ENCODE measurements around the gene GOLGA2. TPM values are rescaled to one million over a fixed set of nuclear protein-coding genes. Genes with fewer than 3 reads are reported as not detected.

GOLGA2 gene
- total RNA-seq, result 100 to 1,000 TPM; 100 to 137 TPM
- polyA plus RNA-seq, result 10 to 100 TPM; 56.0 to 79.4 TPM
- long read RNA-seq, donor 1, partial matches to known transcripts, result 7 of 10 reads
- long read RNA-seq, donor 1, other reads (novel, unspliced or antisense), result 0 of 10 reads
- long read RNA-seq, donor 2, partial matches to known transcripts, result 0 of 1 reads
- long read RNA-seq, donor 2, other reads (novel, unspliced or antisense), result 0 of 1 reads
- long read RNA-seq, donor 3, partial matches to known transcripts, result 5 of 6 reads
- long read RNA-seq, donor 3, other reads (novel, unspliced or antisense), result 0 of 6 reads
- long read RNA-seq, donor 4, partial matches to known transcripts, result 0 of 4 reads
- long read RNA-seq, donor 4, other reads (novel, unspliced or antisense), result 0 of 4 reads
- long read RNA-seq, donor 5, full-length matches to known transcripts, result 4 of 55 reads
- long read RNA-seq, donor 5, partial matches to known transcripts, result 35 of 55 reads
- long read RNA-seq, donor 5, other reads (novel, unspliced or antisense), result 16 of 55 reads

GRCh38 chr9:128275198-128276007 lies at the start of gene GOLGA2:
GOLGA2 (minus strand) TSS chr9:128276007; CDS start chr9:128275976, 31 bp downstream.
- ATAC-seq (ENCODE audit: insufficient read depth, low FRiP score), result peak; percentile 60
- Histone ChIP-seq H3K9ac (ENCODE audit: insufficient read depth in 1 of 2, low read length in 2 of 2) (peak within 1 kb of the TSS; percentile 87 to 90), H3K27me3 (ENCODE audit: control insufficient read depth in 3 of 3, insufficient read depth in 3 of 3, low read length in 2 of 3) (no peaks in the 10 kb centered on the region), H3K4me1 (ENCODE audit: control insufficient read depth in 5 of 5, insufficient read depth in 5 of 5, low read length in 5 of 5) (peaks cover 0 to 24% (median 10%) of the 10 kb centered on the region in 5 donors), H3K36me3 (ENCODE audit: control insufficient read depth in 4 of 4, insufficient read depth in 4 of 4, low read length in 4 of 4) (peaks cover 0 to 17% (median 16%) of the 10 kb centered on the region in 4 donors), H3K9me3 (ENCODE audit: control insufficient read depth in 4 of 4, insufficient read depth in 3 of 4, low read length in 3 of 4) (no peaks in the 10 kb centered on the region), H3K4me3 (peak within 1 kb of the TSS; percentile 84), H3K27ac (ENCODE audit: low read depth in 1 of 2, low read length in 1 of 2) (peak within 1 kb of the TSS; percentile 79 to 84)
- DNase-seq, result peak; percentile 66 to 71 (median 68)
- TF ChIP-seq CTCF (IDR thresholded peaks at IDR 0.05; ENCODE audit: control extremely low read depth, extremely low read depth), result no peak
- WGBS, 2 donors, result 1% methylated on average over 48 to 57 of the region's 57 CpGs

GRCh38 chr9:128324401-128324800 lies 48.6 kb upstream of the GOLGA2 start:
- ATAC-seq (ENCODE audit: insufficient read depth, low FRiP score) (no peak), DNase-seq (no peak)
- Histone ChIP-seq H3K9me3 (ENCODE audit: control insufficient read depth in 4 of 4, insufficient read depth in 3 of 4, low read length in 3 of 4) (no peaks in the 10 kb centered on the region), H3K4me3 (no peak overlapping the region), H3K36me3 (ENCODE audit: control insufficient read depth in 4 of 4, insufficient read depth in 4 of 4, low read length in 4 of 4) (peaks cover 3 to 23% (median 17%) of the 10 kb centered on the region in 4 donors), H3K27me3 (ENCODE audit: control insufficient read depth in 3 of 3, insufficient read depth in 3 of 3, low read length in 2 of 3) (no peaks in the 10 kb centered on the region), H3K4me1 (ENCODE audit: control insufficient read depth in 5 of 5, insufficient read depth in 5 of 5, low read length in 5 of 5) (peaks cover 0 to 16% (median 7%) of the 10 kb centered on the region in 5 donors), H3K9ac (ENCODE audit: insufficient read depth in 1 of 2, low read length in 2 of 2) (no peak overlapping the region), H3K27ac (ENCODE audit: low read depth in 1 of 2, low read length in 1 of 2) (no peak overlapping the region)
- TF ChIP-seq CTCF (IDR thresholded peaks at IDR 0.05; ENCODE audit: control extremely low read depth, extremely low read depth), result no peak
- WGBS, 2 donors, result 95 to 96% methylated on average over 1 of the region's 1 CpG

GRCh38 chr9:128323791-128324190 lies 48.0 kb upstream of the GOLGA2 start:
- Histone ChIP-seq H3K9me3 (ENCODE audit: control insufficient read depth in 4 of 4, insufficient read depth in 3 of 4, low read length in 3 of 4) (no peaks in the 10 kb centered on the region), H3K27me3 (ENCODE audit: control insufficient read depth in 3 of 3, insufficient read depth in 3 of 3, low read length in 2 of 3) (no peaks in the 10 kb centered on the region), H3K4me1 (ENCODE audit: control insufficient read depth in 5 of 5, insufficient read depth in 5 of 5, low read length in 5 of 5) (peaks cover 0 to 16% (median 7%) of the 10 kb centered on the region in 5 donors), H3K9ac (ENCODE audit: insufficient read depth in 1 of 2, low read length in 2 of 2) (peak overlapping the region in 1 of 2 donors; percentile 32), H3K36me3 (ENCODE audit: control insufficient read depth in 4 of 4, insufficient read depth in 4 of 4, low read length in 4 of 4) (peaks cover 3 to 25% (median 16%) of the 10 kb centered on the region in 4 donors), H3K4me3 (no peak overlapping the region), H3K27ac (ENCODE audit: low read depth in 1 of 2, low read length in 1 of 2) (no peak overlapping the region)
- no peak for TF ChIP-seq CTCF (IDR thresholded peaks at IDR 0.05; ENCODE audit: control extremely low read depth, extremely low read depth)
- 52 to 80% methylated on average over 12 of the region's 12 CpGs for WGBS, 2 donors
- DNase-seq, result no peak
- ATAC-seq (ENCODE audit: insufficient read depth, low FRiP score), result no peak

Measured in lung (tissue), 16 donors.